GM23338 (cell line): ENCODE measurements around the gene SRGAP1. TPM values are rescaled to one million over a fixed set of nuclear protein-coding genes. Genes with fewer than 3 reads are reported as not detected.
A peak's percentile ranks its signal among the peaks of the same experiment; 100 is the strongest.

Experiments
- ATAC-seq: fragments of 200-7000 bp; cut with Tn5 transposase; 3 replicates; pipeline ENCODE4 v1.9.1; 2020
- DNase-seq: peaks from one replicate; pipeline ENCODE4 v3.0.0-alpha.2; 2015; ENCODE audit warnings: low spot score
- H2AFZ ChIP-seq: fragments of 200-600 bp; sonication (generic); 2 replicates; pipeline ENCODE4 v1.8.0; 2016; ENCODE audit warnings: antibody characterized with exemption, mild to moderate bottlenecking, moderate library complexity
- H3F3A ChIP-seq: fragments of 200-600 bp; sonication (generic); replicated peaks from 2 replicates; pipeline ENCODE4 v1.8.0; 2017; ENCODE audit warnings: antibody characterized with exemption, mixed run types, low read depth
- H3K27ac ChIP-seq: fragments of 200-600 bp; sonication (generic); 2 replicates; pipeline ENCODE4 v1.6.1; 2016; ENCODE audit warnings: low read depth
- H3K27me3 ChIP-seq: fragments of 200-600 bp; sonication (generic); 2 replicates; pipeline ENCODE4 v1.8.0; 2016; ENCODE audit warnings: mild to moderate bottlenecking, mixed run types, moderate library complexity; ENCODE audit not compliant: insufficient read depth
- H3K36me3 ChIP-seq: fragments of 200-600 bp; sonication (generic); 2 replicates; pipeline ENCODE4 v1.8.0; 2016; ENCODE audit warnings: mild to moderate bottlenecking; ENCODE audit not compliant: insufficient read depth
- H3K4me1 ChIP-seq: fragments of 200-600 bp; sonication (generic); 2 replicates; pipeline ENCODE4 v1.8.0; 2016; ENCODE audit warnings: mild to moderate bottlenecking, moderate library complexity; ENCODE audit not compliant: insufficient read depth
- H3K4me2 ChIP-seq: fragments of 200-600 bp; sonication (generic); 2 replicates; pipeline ENCODE4 v1.7.1; 2017; ENCODE audit warnings: mixed run types
- H3K4me3 ChIP-seq: fragments of 200-600 bp; sonication (generic); 2 replicates; pipeline ENCODE4 v1.6.1; 2016; ENCODE audit warnings: mixed run types
- H3K79me2 ChIP-seq: fragments of 200-600 bp; sonication (generic); replicated peaks from 2 replicates; pipeline ENCODE4 v1.8.0; 2017; ENCODE audit warnings: mild to moderate bottlenecking; ENCODE audit not compliant: insufficient read depth
- H3K9me2 ChIP-seq: fragments of 200-600 bp; sonication (generic); 2 replicates; pipeline ENCODE4 v1.8.0; 2017; ENCODE audit not compliant: insufficient read depth
- H4K20me1 ChIP-seq: fragments of 200-600 bp; sonication (generic); replicated peaks from 2 replicates; pipeline ENCODE4 v1.8.0; 2017; ENCODE audit warnings: mild to moderate bottlenecking; ENCODE audit not compliant: insufficient read depth
- H3K27ac Mint-ChIP-seq: 2 replicates; pipeline ENCODE4 v1.8.0; 2020; ENCODE audit warnings: inconsistent platforms, mild to moderate bottlenecking, moderate library complexity, mixed read lengths
- H3K27me3 Mint-ChIP-seq: 3 replicates; pipeline ENCODE4 v1.8.0; 2022; ENCODE audit warnings: low read depth, mild to moderate bottlenecking, moderate library complexity, mixed read lengths, inconsistent platforms; ENCODE audit not compliant: insufficient read depth, poor library complexity
- H3K36me3 Mint-ChIP-seq: 3 replicates; pipeline ENCODE4 v1.8.0; 2021; ENCODE audit warnings: low read depth, mild to moderate bottlenecking, inconsistent platforms, moderate library complexity, mixed read lengths
- H3K4me1 Mint-ChIP-seq: 3 replicates; pipeline ENCODE4 v1.8.0; 2020; ENCODE audit warnings: mild to moderate bottlenecking, inconsistent platforms, mixed read lengths
- H3K4me3 Mint-ChIP-seq: 3 replicates; pipeline ENCODE4 v1.8.0; 2021; ENCODE audit warnings: moderate library complexity, mild to moderate bottlenecking, inconsistent platforms, mixed read lengths
- H3K9me3 Mint-ChIP-seq: 3 replicates; pipeline ENCODE4 v1.8.0; 2020; ENCODE audit warnings: moderate library complexity, mild to moderate bottlenecking, inconsistent platforms, mixed read lengths
- POLR2AphosphoS5 ChIP-seq: IDR thresholded peaks from 2 replicates; pipeline ENCODE4 v1.6.1; 2016; ENCODE audit warnings: antibody characterized with exemption, low read depth
- ZNF331 ChIP-seq: fragments of 250-450 bp; sonication (Bioruptor Pico); IDR thresholded peaks from 2 replicates; pipeline ENCODE4 v1.5.0; 2020; ENCODE audit warnings: low read depth, mild to moderate bottlenecking, moderate library complexity
- ZNF462 ChIP-seq: fragments of 250-450 bp; sonication (Bioruptor Pico); IDR thresholded peaks from 2 replicates; pipeline ENCODE4 v1.5.0; 2020; ENCODE audit warnings: mild to moderate bottlenecking, moderate library complexity
- polyA plus RNA-seq: library from polyadenylated mRNA; unstranded; fragments of >200 nt; fragmentation: Nextera tagmentation; extraction: Ambion mirVana; gene quantifications from 2 replicates; pipeline ENCODE4 v1.2.1, GENCODE V29; 2016
- total RNA-seq: library from RNA; depleted of rRNA; stranded (reverse); fragments of >200 nt; shearing (Covaris generic); gene quantifications from 2 replicates; pipeline ENCODE4 v1.2.3, GENCODE V29; 2014

Gene SRGAP1
- total and polyA plus RNA-seq, 2 experiments from 2014 or later, result 6.1 to 8.1 TPM

GRCh38 chr12:63865448-63865847 lies 20.9 kb downstream of the SRGAP1 start:
- H3K36me3 Mint-ChIP-seq, result no peaks in the 10 kb centered on the region
- Histone ChIP-seq H3K79me2 (peaks cover 14% of the 10 kb centered on the region), H3K4me2 (peak overlapping the region; percentile 33), H3F3A (no peaks in the 10 kb centered on the region), H3K27me3 (no peaks in the 10 kb centered on the region), H3K4me1 (peaks cover 52% of the 10 kb centered on the region), H3K4me3 (no peak overlapping the region), H3K9me2 (no peaks in the 10 kb centered on the region), H4K20me1 (no peaks in the 10 kb centered on the region), H2AFZ (no peak overlapping the region), H3K27ac (peak overlapping the region; percentile 17; the same call in 1 of the 2 replicates), H3K36me3 (no peaks in the 10 kb centered on the region)
- DNase-seq (peak; percentile 56), ATAC-seq (no peak)
- H3K4me3 Mint-ChIP-seq, result no peak overlapping the region
- TF ChIP-seq POLR2AphosphoS5 (no peak), ZNF462 (CRISPR knock-in tag) (peak; percentile 75; the same call in 1 of the 2 replicates)
- peaks cover 48% of the 10 kb centered on the region for H3K4me1 Mint-ChIP-seq
- peaks cover 2% of the 10 kb centered on the region for H3K27me3 Mint-ChIP-seq
- peak overlapping the region; percentile 52 for H3K27ac Mint-ChIP-seq
- H3K9me3 Mint-ChIP-seq, result no peaks in the 10 kb centered on the region

- Histone ChIP-seq H3K4me1 (peaks cover 63% of the 10 kb centered on the region), H4K20me1 (no peaks in the 10 kb centered on the region), H3K4me3 (no peak overlapping the region), H2AFZ (no peak overlapping the region), H3K4me2 (no peak overlapping the region), H3F3A (0 out of 2 replicates have a peak, but pooled peaks cover 4% of the 10 kb centered on the region), H3K9me2 (no peaks in the 10 kb centered on the region), H3K27ac (peak overlapping the region; percentile 10; the same call in 1 of the 2 replicates), H3K36me3 (no peaks in the 10 kb centered on the region), H3K79me2 (peaks cover 14% of the 10 kb centered on the region; the same call in 1 of the 2 replicates), H3K27me3 (no peaks in the 10 kb centered on the region)
- Mint-ChIP-seq H3K36me3 (no peaks in the 10 kb centered on the region), H3K27ac (no peak overlapping the region), H3K4me1 (peaks cover 61% of the 10 kb centered on the region), H3K27me3 (no peaks in the 10 kb centered on the region), H3K4me3 (no peak overlapping the region), H3K9me3 (no peaks in the 10 kb centered on the region)
- DNase-seq, result no peak
- ATAC-seq, result no peak
- TF ChIP-seq ZNF331 (CRISPR knock-in tag), result no peak
- TF ChIP-seq ZNF462 (CRISPR knock-in tag), result no peak
- no peak for TF ChIP-seq POLR2AphosphoS5
Measured at GRCh38 chr12:63867053-63867452, 22.6 kb downstream of the SRGAP1 start.
